ENCODE results near the gene PRKCE. TPM values are rescaled to one million over a fixed set of nuclear protein-coding genes. Genes with fewer than 3 reads are reported as not detected.

The PRKCE gene
- total and polyA plus RNA-seq, 2 experiments from 2014 or later = 0.94 to 1.2 TPM

DNA sequence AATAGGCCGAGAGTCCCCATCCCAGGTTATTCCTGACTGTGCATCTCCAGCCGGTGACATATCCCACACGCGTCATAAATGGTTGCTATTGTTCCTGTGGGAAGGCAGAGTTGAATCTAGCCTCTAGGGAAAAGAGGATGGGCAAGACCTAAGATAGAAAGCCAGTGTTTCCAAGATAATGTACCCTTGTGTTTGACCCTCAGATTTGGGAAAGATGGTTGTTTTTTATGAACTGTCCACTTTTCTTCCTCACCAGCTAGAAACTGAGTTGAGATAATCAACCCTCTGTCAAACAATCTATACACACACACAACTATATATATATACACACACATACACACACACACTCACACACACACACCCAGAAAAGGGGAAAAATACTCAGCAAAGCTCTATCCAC lies 131.0 kb downstream of the PRKCE start (continued):
- TF ChIP-seq, protein P1, sequence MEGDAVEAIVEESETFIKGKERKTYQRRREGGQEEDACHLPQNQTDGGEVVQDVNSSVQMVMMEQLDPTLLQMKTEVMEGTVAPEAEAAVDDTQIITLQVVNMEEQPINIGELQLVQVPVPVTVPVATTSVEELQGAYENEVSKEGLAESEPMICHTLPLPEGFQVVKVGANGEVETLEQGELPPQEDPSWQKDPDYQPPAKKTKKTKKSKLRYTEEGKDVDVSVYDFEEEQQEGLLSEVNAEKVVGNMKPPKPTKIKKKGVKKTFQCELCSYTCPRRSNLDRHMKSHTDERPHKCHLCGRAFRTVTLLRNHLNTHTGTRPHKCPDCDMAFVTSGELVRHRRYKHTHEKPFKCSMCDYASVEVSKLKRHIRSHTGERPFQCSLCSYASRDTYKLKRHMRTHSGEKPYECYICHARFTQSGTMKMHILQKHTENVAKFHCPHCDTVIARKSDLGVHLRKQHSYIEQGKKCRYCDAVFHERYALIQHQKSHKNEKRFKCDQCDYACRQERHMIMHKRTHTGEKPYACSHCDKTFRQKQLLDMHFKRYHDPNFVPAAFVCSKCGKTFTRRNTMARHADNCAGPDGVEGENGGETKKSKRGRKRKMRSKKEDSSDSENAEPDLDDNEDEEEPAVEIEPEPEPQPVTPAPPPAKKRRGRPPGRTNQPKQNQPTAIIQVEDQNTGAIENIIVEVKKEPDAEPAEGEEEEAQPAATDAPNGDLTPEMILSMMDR (conservative IDR thresholded peaks at IDR 0.05; ENCODE audit: low read depth in 2 of 2) = no peak
- TF ChIP-seq EZH2phosphoT487 (IDR thresholded peaks at IDR 0.05; ENCODE audit: unreplicated experiment) = no peak
- no peak for TF ChIP-seq POLR2AphosphoS5 (IDR thresholded peaks at IDR 0.05; ENCODE audit: low read depth)
- no peak for TF ChIP-seq ZNF114 (CRISPR knock-in tag; IDR thresholded peaks at IDR 0.05)
- no peak for TF ChIP-seq CREB1 (CRISPR knock-in tag; IDR thresholded peaks at IDR 0.05; ENCODE audit: low read depth)
- TF ChIP-seq, protein P2, sequence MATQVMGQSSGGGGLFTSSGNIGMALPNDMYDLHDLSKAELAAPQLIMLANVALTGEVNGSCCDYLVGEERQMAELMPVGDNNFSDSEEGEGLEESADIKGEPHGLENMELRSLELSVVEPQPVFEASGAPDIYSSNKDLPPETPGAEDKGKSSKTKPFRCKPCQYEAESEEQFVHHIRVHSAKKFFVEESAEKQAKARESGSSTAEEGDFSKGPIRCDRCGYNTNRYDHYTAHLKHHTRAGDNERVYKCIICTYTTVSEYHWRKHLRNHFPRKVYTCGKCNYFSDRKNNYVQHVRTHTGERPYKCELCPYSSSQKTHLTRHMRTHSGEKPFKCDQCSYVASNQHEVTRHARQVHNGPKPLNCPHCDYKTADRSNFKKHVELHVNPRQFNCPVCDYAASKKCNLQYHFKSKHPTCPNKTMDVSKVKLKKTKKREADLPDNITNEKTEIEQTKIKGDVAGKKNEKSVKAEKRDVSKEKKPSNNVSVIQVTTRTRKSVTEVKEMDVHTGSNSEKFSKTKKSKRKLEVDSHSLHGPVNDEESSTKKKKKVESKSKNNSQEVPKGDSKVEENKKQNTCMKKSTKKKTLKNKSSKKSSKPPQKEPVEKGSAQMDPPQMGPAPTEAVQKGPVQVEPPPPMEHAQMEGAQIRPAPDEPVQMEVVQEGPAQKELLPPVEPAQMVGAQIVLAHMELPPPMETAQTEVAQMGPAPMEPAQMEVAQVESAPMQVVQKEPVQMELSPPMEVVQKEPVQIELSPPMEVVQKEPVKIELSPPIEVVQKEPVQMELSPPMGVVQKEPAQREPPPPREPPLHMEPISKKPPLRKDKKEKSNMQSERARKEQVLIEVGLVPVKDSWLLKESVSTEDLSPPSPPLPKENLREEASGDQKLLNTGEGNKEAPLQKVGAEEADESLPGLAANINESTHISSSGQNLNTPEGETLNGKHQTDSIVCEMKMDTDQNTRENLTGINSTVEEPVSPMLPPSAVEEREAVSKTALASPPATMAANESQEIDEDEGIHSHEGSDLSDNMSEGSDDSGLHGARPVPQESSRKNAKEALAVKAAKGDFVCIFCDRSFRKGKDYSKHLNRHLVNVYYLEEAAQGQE (IDR thresholded peaks at IDR 0.05; ENCODE audit: unreplicated experiment) = no peak
- TF ChIP-seq JUNB (IDR thresholded peaks at IDR 0.05; ENCODE audit: unreplicated experiment) = no peak
- TF ChIP-seq NANOG (IDR thresholded peaks at IDR 0.05; ENCODE audit: borderline replicate concordance) = no peak

DNA sequence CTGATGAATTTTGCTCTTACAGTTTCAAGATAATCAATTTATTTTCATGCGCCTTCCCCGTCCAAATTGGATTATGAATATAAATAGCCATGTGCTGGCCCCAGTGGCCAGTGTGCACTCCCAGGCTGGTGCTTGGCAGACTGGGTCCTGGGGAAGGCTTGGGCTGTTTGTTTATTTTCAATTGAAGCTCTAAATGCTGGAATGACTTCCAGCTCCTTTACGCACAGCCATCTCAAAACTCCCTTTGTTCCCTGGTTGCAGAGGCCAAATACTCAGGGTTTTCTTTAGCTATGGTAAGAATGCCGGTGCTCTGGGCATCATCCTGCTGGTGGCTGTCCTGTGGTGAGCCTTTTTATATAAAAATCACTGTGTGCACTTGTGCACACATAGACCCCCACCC lies 131.5 kb downstream of the PRKCE start:
- Histone ChIP-seq H4K20me1 (replicated peaks; ENCODE audit: insufficient read depth) (no peaks in the 10 kb centered on the region), H2AFZ (no peak overlapping the region), H3K36me3 (ENCODE audit: insufficient read depth) (no peaks in the 10 kb centered on the region), H3K27ac (ENCODE audit: low read depth) (no peak overlapping the region), H3K79me2 (replicated peaks; ENCODE audit: insufficient read depth) (no peaks in the 10 kb centered on the region), H3K9me2 (ENCODE audit: insufficient read depth) (no peaks in the 10 kb centered on the region), H3K27me3 (ENCODE audit: insufficient read depth) (no peaks in the 10 kb centered on the region), H3K4me1 (ENCODE audit: insufficient read depth) (no peaks in the 10 kb centered on the region), H3F3A (replicated peaks; ENCODE audit: low read depth) (no peaks in the 10 kb centered on the region), H3K4me3 (no peak overlapping the region), H3K4me2 (no peak overlapping the region)
- peaks cover 7% of the 10 kb centered on the region for H3K27me3 Mint-ChIP-seq (ENCODE audit: insufficient read depth, low read depth, poor library complexity)
- ATAC-seq (no peak), DNase-seq (ENCODE audit: low spot score) (no peak)
- no peaks in the 10 kb centered on the region for H3K9me3 Mint-ChIP-seq
- no peak for TF ChIP-seq ZNF114 (CRISPR knock-in tag; IDR thresholded peaks at IDR 0.05)
- TF ChIP-seq CREB1 (CRISPR knock-in tag; IDR thresholded peaks at IDR 0.05; ENCODE audit: low read depth) = no peak
- TF ChIP-seq, protein P3, sequence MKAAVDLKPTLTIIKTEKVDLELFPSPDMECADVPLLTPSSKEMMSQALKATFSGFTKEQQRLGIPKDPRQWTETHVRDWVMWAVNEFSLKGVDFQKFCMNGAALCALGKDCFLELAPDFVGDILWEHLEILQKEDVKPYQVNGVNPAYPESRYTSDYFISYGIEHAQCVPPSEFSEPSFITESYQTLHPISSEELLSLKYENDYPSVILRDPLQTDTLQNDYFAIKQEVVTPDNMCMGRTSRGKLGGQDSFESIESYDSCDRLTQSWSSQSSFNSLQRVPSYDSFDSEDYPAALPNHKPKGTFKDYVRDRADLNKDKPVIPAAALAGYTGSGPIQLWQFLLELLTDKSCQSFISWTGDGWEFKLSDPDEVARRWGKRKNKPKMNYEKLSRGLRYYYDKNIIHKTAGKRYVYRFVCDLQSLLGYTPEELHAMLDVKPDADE (IDR thresholded peaks at IDR 0.05) = no peak
- TF ChIP-seq EZH2phosphoT487 (IDR thresholded peaks at IDR 0.05; ENCODE audit: unreplicated experiment) = no peak
- TF ChIP-seq, protein P4, sequence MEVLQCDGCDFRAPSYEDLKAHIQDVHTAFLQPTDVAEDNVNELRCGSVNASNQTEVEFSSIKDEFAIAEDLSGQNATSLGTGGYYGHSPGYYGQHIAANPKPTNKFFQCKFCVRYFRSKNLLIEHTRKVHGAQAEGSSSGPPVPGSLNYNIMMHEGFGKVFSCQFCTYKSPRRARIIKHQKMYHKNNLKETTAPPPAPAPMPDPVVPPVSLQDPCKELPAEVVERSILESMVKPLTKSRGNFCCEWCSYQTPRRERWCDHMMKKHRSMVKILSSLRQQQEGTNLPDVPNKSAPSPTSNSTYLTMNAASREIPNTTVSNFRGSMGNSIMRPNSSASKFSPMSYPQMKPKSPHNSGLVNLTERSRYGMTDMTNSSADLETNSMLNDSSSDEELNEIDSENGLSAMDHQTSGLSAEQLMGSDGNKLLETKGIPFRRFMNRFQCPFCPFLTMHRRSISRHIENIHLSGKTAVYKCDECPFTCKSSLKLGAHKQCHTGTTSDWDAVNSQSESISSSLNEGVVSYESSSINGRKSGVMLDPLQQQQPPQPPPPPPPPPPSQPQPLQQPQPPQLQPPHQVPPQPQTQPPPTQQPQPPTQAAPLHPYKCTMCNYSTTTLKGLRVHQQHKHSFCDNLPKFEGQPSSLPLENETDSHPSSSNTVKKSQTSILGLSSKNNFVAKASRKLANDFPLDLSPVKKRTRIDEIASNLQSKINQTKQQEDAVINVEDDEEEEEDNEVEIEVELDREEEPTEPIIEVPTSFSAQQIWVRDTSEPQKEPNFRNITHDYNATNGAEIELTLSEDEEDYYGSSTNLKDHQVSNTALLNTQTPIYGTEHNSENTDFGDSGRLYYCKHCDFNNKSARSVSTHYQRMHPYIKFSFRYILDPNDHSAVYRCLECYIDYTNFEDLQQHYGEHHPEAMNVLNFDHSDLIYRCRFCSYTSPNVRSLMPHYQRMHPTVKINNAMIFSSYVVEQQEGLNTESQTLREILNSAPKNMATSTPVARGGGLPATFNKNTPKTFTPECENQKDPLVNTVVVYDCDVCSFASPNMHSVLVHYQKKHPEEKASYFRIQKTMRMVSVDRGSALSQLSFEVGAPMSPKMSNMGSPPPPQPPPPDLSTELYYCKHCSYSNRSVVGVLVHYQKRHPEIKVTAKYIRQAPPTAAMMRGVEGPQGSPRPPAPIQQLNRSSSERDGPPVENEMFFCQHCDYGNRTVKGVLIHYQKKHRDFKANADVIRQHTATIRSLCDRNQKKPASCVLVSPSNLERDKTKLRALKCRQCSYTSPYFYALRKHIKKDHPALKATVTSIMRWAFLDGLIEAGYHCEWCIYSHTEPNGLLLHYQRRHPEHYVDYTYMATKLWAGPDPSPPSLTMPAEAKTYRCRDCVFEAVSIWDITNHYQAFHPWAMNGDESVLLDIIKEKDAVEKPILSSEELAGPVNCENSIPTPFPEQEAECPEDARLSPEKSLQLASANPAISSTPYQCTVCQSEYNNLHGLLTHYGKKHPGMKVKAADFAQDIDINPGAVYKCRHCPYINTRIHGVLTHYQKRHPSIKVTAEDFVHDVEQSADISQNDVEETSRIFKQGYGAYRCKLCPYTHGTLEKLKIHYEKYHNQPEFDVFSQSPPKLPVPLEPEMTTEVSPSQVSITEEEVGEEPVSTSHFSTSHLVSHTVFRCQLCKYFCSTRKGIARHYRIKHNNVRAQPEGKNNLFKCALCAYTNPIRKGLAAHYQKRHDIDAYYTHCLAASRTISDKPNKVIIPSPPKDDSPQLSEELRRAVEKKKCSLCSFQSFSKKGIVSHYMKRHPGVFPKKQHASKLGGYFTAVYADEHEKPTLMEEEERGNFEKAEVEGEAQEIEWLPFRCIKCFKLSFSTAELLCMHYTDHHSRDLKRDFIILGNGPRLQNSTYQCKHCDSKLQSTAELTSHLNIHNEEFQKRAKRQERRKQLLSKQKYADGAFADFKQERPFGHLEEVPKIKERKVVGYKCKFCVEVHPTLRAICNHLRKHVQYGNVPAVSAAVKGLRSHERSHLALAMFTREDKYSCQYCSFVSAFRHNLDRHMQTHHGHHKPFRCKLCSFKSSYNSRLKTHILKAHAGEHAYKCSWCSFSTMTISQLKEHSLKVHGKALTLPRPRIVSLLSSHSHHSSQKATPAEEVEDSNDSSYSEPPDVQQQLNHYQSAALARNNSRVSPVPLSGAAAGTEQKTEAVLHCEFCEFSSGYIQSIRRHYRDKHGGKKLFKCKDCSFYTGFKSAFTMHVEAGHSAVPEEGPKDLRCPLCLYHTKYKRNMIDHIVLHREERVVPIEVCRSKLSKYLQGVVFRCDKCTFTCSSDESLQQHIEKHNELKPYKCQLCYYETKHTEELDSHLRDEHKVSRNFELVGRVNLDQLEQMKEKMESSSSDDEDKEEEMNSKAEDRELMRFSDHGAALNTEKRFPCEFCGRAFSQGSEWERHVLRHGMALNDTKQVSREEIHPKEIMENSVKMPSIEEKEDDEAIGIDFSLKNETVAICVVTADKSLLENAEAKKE (CRISPR knock-in tag; IDR thresholded peaks at IDR 0.05) = no peak
- TF ChIP-seq NANOG (IDR thresholded peaks at IDR 0.05; ENCODE audit: borderline replicate concordance) = no peak
- no peak for TF ChIP-seq JUNB (IDR thresholded peaks at IDR 0.05; ENCODE audit: unreplicated experiment)
- H3K36me3 Mint-ChIP-seq (ENCODE audit: low read depth) = no peaks in the 10 kb centered on the region
- H3K4me1 Mint-ChIP-seq = peaks cover 3% of the 10 kb centered on the region; the same call in 2 of the 3 replicates
- no peak overlapping the region for H3K27ac Mint-ChIP-seq
- no peak overlapping the region for H3K4me3 Mint-ChIP-seq
